Fibroblast of the aortic adventitia (primary cell): ENCODE measurements around the gene ZNF641. TPM values are rescaled to one million over a fixed set of nuclear protein-coding genes. Genes with fewer than 3 reads are reported as not detected.
"Not testable (repeated sequence)": the region's sequence is repeated elsewhere in the genome, so short reads cannot be mapped to it uniquely, and the experiment has no call there.

Source experiments
- DNase-seq: peaks from one replicate; pipeline ENCODE4 v3.0.0-alpha.2; 2010; ENCODE audit warnings: low read depth
- H3K4me3 ChIP-seq: 2 replicates; pipeline ENCODE4 v1.5.1; 2011; ENCODE audit warnings: low read depth, mild to moderate bottlenecking, control low read depth, low read length, moderate library complexity
- CTCF ChIP-seq: IDR thresholded peaks from 2 replicates; pipeline ENCODE4 v1.5.1; 2011; ENCODE audit warnings: mild to moderate bottlenecking, low read length, control low read depth, inconsistent platforms; ENCODE audit not compliant: insufficient read depth
- total RNA-seq: library from RNA; depleted of rRNA; stranded (reverse); fragments of >200 nt; gene quantifications from 2 replicates; pipeline ENCODE4 v1.2.3, GENCODE V29; 2012; ENCODE audit warnings: low replicate concordance

ZNF641 gene
- total RNA-seq, 1 donor = 9.9 TPM

GRCh38 chr12:48339442-48340117 is 11.1 kb downstream of the ZNF641 start:
- no peak for DNase-seq
- TF ChIP-seq CTCF = no peak
- no peak overlapping the region for H3K4me3 ChIP-seq

GRCh38 chr12:48336564-48336963 is 14.2 kb downstream of the ZNF641 start:
- DNase-seq = no peak
- H3K4me3 ChIP-seq = no peak overlapping the region
- no peak for TF ChIP-seq CTCF

DNA sequence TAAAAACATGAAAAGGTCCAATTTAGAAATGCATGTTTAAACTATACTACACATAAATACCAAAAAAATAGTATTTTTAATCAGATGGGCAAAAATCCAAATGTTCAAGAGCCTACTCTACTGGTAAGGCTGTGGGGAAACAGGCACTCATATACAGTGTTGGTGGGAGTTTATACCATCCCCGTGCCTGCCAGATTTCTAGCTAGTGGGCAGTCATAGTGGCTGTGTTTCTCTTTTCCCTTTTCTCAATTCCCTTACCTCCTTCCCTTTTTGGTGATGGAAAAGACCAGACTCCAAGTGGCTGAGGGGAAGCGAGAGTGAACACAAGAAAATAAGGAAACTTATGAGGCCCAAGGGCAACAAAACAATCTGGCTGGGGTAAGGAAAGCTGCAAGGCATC is 14.7 kb downstream of the ZNF641 start:
- no peak overlapping the region for H3K4me3 ChIP-seq
- no peak for TF ChIP-seq CTCF
- DNase-seq = no peak

GRCh38 chr12:48334808-48335207 is 15.9 kb downstream of the ZNF641 start:
- no peak for DNase-seq
- no peak overlapping the region for H3K4me3 ChIP-seq
- TF ChIP-seq CTCF = no peak

GRCh38 chr12:48333680-48334079 is 17.0 kb downstream of the ZNF641 start:
- not testable (repeated sequence) for H3K4me3 ChIP-seq, DNase-seq

- TF ChIP-seq CTCF = no peak
- DNase-seq = no peak
- no peak overlapping the region for H3K4me3 ChIP-seq
Measured at GRCh38 chr12:48331399-48331798, 19.3 kb downstream of the ZNF641 start.

GRCh38 chr12:48329199-48329939 is 21.4 kb downstream of the ZNF641 start:
- TF ChIP-seq CTCF = no peak
- DNase-seq = no peak
- H3K4me3 ChIP-seq = no peak overlapping the region
